ENCODE measurements around the gene SPINK13.

SPINK13 gene

GRCh38 chr5:148312153-148312552 is 43.6 kb downstream of the SPINK13 start, which contains the start of gene SPINK7:
Gene SPINK7, plus strand, starts transcription at chr5:148312423. Its CDS starts 61 bp downstream, at chr5:148312484.
- DNase-seq (ENCODE audit: low read depth) = no peak

GRCh38 chr5:148314187-148314586 is 45.6 kb downstream of the SPINK13 start:
- no peak for DNase-seq (ENCODE audit: low read depth)

- DNase-seq (ENCODE audit: low read depth) = no peak
Measured at GRCh38 chr5:148314731-148315130, 46.1 kb downstream of the SPINK13 start.

- DNase-seq (ENCODE audit: low read depth) = peak; percentile 2
Measured at GRCh38 chr5:148320011-148320963, 51.7 kb downstream of the SPINK13 start.

GRCh38 chr5:148333262-148333849 is 64.8 kb downstream of the SPINK13 start:
- no peak for DNase-seq (ENCODE audit: low read depth)

GRCh38 chr5:148335259-148335658 is 66.7 kb downstream of the SPINK13 start, which contains the start of gene SPINK9:
Gene SPINK9, plus strand, starts transcription at chr5:148335559. Its CDS starts 55 bp downstream, at chr5:148335614.
- no peak for DNase-seq (ENCODE audit: low read depth)

All from stimulated activated CD8-positive, alpha-beta memory T cell treated with anti-CD3 and anti-CD28 coated beads, Interleukin-4, amount 100 ng/mL, for 24 hours (primary cell).